AG09309 (cell line): ENCODE data around the gene COX7A1.

Experiments used
- DNase-seq: peaks from one replicate; pipeline ENCODE4 v3.0.0-alpha.2; 2010; ENCODE audit warnings: low read depth
- H3K4me3 ChIP-seq: 2 replicates; pipeline ENCODE4 v1.5.1; 2011; ENCODE audit warnings: mild to moderate bottlenecking, low read depth, low read length, moderate library complexity; ENCODE audit not compliant: control insufficient read depth
- TF ChIP-seq, protein P1 (sequence below): IDR thresholded peaks from 2 replicates; pipeline ENCODE4 v1.5.1; 2011; ENCODE audit warnings: mild to moderate bottlenecking, low read depth, low read length, inconsistent platforms; ENCODE audit not compliant: insufficient read depth, control insufficient read depth; ENCODE audit errors: missing control alignments

The COX7A1 gene

DNA sequence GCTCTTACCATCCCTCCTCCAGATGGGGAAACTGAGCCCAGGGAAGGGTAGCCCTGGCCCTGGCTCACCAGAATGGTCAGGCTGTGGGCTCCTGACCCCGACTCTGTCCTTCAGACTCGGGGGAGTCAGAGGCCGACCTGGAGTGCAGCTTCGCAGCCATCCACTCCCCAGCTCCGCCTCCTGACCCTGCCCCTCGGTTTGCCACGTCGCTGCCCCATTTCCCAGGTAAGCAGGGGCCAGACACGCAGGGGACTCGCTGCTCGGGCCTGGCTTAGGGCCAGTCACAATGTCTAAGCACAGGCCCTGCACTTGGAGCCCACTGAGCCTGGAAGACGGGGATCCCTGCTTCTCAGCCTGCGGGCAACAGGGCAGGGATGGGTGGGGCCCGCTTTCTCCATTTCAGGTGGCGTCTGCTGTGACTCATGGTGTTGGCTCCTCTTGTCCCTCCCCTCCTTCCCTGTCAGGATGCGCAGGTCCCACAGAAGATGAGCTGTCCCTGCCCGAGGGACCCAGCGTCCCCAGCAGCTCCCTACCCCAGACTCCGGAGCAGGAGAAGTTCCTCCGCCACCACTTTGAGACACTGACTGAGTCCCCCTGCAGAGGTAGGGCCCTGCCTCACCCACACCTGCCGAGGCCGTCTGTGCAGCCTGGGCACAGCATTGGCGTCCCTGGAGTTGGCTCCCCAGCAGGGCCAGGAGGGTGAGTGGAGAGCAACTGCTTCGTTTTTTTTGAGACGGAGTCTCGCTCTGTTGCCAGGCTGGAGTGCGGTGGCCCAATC, 50.5 kb downstream of the COX7A1 start:
- TF ChIP-seq, protein P1, sequence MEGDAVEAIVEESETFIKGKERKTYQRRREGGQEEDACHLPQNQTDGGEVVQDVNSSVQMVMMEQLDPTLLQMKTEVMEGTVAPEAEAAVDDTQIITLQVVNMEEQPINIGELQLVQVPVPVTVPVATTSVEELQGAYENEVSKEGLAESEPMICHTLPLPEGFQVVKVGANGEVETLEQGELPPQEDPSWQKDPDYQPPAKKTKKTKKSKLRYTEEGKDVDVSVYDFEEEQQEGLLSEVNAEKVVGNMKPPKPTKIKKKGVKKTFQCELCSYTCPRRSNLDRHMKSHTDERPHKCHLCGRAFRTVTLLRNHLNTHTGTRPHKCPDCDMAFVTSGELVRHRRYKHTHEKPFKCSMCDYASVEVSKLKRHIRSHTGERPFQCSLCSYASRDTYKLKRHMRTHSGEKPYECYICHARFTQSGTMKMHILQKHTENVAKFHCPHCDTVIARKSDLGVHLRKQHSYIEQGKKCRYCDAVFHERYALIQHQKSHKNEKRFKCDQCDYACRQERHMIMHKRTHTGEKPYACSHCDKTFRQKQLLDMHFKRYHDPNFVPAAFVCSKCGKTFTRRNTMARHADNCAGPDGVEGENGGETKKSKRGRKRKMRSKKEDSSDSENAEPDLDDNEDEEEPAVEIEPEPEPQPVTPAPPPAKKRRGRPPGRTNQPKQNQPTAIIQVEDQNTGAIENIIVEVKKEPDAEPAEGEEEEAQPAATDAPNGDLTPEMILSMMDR = no peak
- H3K4me3 ChIP-seq = no peak overlapping the region
- DNase-seq = no peak
